PC-9 (cell line): ENCODE results near the gene CALR3. TPM values are rescaled to one million over a fixed set of nuclear protein-coding genes. Genes with fewer than 3 reads are reported as not detected.

Experiments used
- BruUV-seq: library from RNA; stranded (reverse); fragments of 400-500 nt; replicated peaks from 2 replicates; lab custom pipeline; 2021; lab: Mats Ljungman, UMichigan
- CTCF ChIA-PET: fragments of 300-600 bp; sonication (Branson Sonifier 250); formaldehyde crosslinking; loops from one replicate; lab custom pipeline; 2022; ENCODE audit warnings: antibody characterized with exemption; lab: Charles Lee
- POLR2A ChIA-PET: fragments of 300-600 bp; sonication (Branson Sonifier 250); formaldehyde crosslinking; loops from one replicate; lab custom pipeline; 2022; ENCODE audit warnings: antibody characterized with exemption; ENCODE audit not compliant: unreplicated experiment; lab: Charles Lee
- DNase-seq, 2 experiments: peaks; one replicate each; pipeline versions ENCODE4 v3.0.0 to v3.0.0-alpha.2; 2015 to 2022; ENCODE audit warnings: mixed read lengths in 1 of 2
- H2AFZ ChIP-seq: fragments of 200-600 bp; sonication (generic); 2 replicates; pipeline ENCODE4 v1.8.1; 2017; ENCODE audit warnings: antibody characterized with exemption
- H3F3A ChIP-seq: fragments of 200-600 bp; sonication (generic); 2 replicates; pipeline ENCODE4 v1.8.1; 2017; ENCODE audit warnings: antibody characterized with exemption, mild to moderate bottlenecking, low read depth; ENCODE audit not compliant: insufficient read depth
- H3K27ac ChIP-seq: fragments of 200-600 bp; sonication (generic); 2 replicates; pipeline ENCODE4 v1.6.1; 2016; ENCODE audit warnings: mixed run types
- H3K27me3 ChIP-seq: fragments of 200-600 bp; sonication (generic); 2 replicates; pipeline ENCODE4 v1.6.1; 2016; ENCODE audit warnings: low read depth, mixed run types; ENCODE audit not compliant: insufficient read depth
- H3K36me3 ChIP-seq: fragments of 200-600 bp; sonication (generic); 2 replicates; pipeline ENCODE4 v1.6.1; 2016; ENCODE audit warnings: low read depth, mixed run types
- H3K4me1 ChIP-seq: fragments of 200-600 bp; sonication (generic); replicated peaks from 2 replicates; pipeline ENCODE4 v1.6.1; 2016; ENCODE audit warnings: mixed run types; ENCODE audit not compliant: insufficient read depth
- H3K4me2 ChIP-seq: fragments of 200-600 bp; sonication (generic); 2 replicates; pipeline ENCODE4 v1.6.1; 2017; ENCODE audit warnings: mixed run types
- H3K4me3 ChIP-seq: fragments of 200-600 bp; sonication (generic); 2 replicates; pipeline ENCODE4 v1.6.1; 2016; ENCODE audit warnings: mixed run types
- H3K79me2 ChIP-seq: fragments of 200-600 bp; sonication (generic); 2 replicates; pipeline ENCODE4 v1.6.1; 2017; ENCODE audit warnings: low read depth, mixed run types
- H3K9me2 ChIP-seq: fragments of 200-600 bp; sonication (generic); 2 replicates; pipeline ENCODE4 v1.8.1; 2017; ENCODE audit warnings: mild to moderate bottlenecking; ENCODE audit not compliant: insufficient read depth
- H3K9me3 ChIP-seq: fragments of 200-600 bp; sonication (generic); 2 replicates; pipeline ENCODE4 v1.8.1; 2016; ENCODE audit warnings: low read depth; ENCODE audit not compliant: insufficient read depth
- H4K20me1 ChIP-seq: fragments of 200-600 bp; sonication (generic); 2 replicates; pipeline ENCODE4 v1.8.1; 2017; ENCODE audit not compliant: insufficient read depth
- EZH2 ChIP-seq: fragments of 200-600 bp; sonication (generic); IDR thresholded peaks from 2 replicates; pipeline ENCODE4 v1.8.0; 2017; ENCODE audit warnings: antibody characterized with exemption, low read depth
- intact Hi-C: fragments of 100-400 bp; cut with micrococcal nuclease; formaldehyde crosslinking; loops from one replicate; pipeline ENCODE4 v1.10.0; 2022; ENCODE audit not compliant: unreplicated experiment
- total RNA-seq: library from RNA; stranded (reverse); gene quantifications from 2 replicates; pipeline ENCODE4 v1.2.3, GENCODE V29; 2021
- TF ChIP-seq, protein P1 (sequence below): fragments of 200-600 bp; sonication (generic); conservative IDR thresholded peaks from 2 replicates; pipeline ENCODE4 v1.6.1; 2017; ENCODE audit warnings: mixed run types, antibody characterized with exemption, mild to moderate bottlenecking, moderate library complexity

The CALR3 gene
- total RNA-seq, 1 experiment from 2014 or later = not detected

DNA sequence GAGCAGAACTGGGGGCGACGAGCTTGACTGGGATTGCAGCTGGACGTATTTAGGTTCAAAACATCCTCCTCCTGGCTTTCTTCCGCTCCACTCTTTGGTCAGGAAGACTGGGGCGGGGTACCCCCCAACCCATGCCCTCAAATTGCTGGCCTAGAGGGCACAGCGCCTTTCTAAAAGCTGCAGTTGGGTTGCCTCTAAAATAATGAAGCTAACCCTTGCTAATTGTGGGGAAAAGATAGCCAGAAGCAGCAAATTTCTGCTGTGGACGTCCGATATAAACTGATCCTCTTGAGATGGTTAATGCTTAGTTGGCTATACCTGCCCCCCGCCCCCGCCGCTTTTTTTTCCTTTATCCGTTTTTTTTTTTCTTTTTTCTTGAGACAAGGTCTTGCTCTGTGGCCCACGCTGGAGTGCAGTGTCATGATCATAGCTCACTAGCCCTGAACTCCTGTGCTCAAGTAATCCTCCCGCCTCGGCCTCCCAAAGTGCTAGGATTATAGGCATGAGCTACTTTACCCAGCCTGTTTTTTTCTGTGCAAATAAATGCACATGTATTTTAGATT lies 47.0 kb upstream of the CALR3 start:
- TF ChIP-seq, protein P1, sequence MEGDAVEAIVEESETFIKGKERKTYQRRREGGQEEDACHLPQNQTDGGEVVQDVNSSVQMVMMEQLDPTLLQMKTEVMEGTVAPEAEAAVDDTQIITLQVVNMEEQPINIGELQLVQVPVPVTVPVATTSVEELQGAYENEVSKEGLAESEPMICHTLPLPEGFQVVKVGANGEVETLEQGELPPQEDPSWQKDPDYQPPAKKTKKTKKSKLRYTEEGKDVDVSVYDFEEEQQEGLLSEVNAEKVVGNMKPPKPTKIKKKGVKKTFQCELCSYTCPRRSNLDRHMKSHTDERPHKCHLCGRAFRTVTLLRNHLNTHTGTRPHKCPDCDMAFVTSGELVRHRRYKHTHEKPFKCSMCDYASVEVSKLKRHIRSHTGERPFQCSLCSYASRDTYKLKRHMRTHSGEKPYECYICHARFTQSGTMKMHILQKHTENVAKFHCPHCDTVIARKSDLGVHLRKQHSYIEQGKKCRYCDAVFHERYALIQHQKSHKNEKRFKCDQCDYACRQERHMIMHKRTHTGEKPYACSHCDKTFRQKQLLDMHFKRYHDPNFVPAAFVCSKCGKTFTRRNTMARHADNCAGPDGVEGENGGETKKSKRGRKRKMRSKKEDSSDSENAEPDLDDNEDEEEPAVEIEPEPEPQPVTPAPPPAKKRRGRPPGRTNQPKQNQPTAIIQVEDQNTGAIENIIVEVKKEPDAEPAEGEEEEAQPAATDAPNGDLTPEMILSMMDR = no peak
- TF ChIP-seq EZH2 = no peak
- no peaks in the 10 kb centered on the region for H3K27me3 ChIP-seq
- ChIA-PET POLR2A (interaction anchor here (0.7 kb wide), 1 partner anchor 27 kb away, joined by 3 read pairs; no protein-coding TSS in a partner anchor), CTCF (interaction anchor here (0.5 to 0.6 kb wide), 2 partner anchors 142 to 171 kb away, joined by 3 to 8 read pairs; no protein-coding TSS in a partner anchor)
- H2AFZ ChIP-seq = peak overlapping the region; percentile 89
- H3K9me2 ChIP-seq = no peaks in the 10 kb centered on the region
- peak overlapping the region; percentile 40 for H3K27ac ChIP-seq
- intact Hi-C loops = no loop called here
- DNase-seq = no peak
- H3K36me3 ChIP-seq = 0 out of 2 replicates have a peak, but pooled peaks cover 14% of the 10 kb centered on the region
- H3F3A ChIP-seq = peaks cover 22% of the 10 kb centered on the region
- peak overlapping the region; percentile 95 for H3K4me3 ChIP-seq
- no peaks in the 10 kb centered on the region for H3K9me3 ChIP-seq
- H3K79me2 ChIP-seq = peaks cover 65% of the 10 kb centered on the region
- peaks cover 38% of the 10 kb centered on the region for H4K20me1 ChIP-seq
- BruUV-seq = TSS peak; percentile 60
- H3K4me2 ChIP-seq = peak overlapping the region; percentile 88
- H3K4me1 ChIP-seq = peaks cover 17% of the 10 kb centered on the region

DNA sequence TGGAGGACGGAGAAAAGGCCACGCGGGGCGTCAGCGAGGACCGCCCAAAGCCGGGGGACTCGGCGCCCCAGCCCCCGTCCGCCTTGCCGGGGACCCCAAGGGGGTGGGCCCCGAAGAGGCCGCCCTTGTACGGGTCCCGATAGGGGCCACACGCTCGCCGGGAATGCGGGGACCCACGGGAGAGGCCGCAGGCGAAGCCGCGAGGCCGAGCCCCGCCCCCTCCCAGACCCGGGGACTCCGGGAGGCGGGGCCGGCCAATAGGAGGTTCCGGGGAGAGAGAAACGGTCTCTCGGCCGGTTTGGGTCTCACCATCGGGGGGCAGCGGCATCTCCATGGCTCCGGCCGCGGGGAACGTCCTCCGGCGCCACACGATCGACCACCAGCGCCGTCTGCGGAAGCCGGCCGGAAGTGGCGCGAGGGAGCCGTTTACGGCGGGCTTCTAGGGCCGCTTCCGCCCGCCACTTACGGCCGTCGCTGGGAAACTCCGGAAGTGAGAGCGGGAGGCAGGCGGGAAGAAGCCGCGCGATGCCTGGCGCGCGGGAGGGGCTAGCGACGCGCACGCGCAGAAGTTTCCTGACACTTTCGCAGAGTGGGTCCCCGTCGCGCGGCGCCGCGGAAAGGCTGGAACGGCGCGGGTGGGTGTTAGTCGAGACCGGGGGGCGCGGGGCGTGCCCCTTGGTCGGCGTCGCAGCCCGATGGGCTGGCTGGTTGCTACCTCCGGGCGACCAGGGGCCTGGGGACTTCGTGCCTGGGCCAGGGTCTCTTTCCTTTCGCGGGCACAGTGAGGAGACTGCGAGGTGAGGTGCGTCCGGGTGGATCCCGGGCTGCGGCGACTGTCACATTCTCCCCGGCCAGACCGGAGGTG lies 46.3 kb upstream of the CALR3 start, which contains the start of gene CHERP:
CHERP (minus strand) TSS at position 393 of the 865 bp plus-strand sequence; CDS start at position 334, 59 bp downstream.
- intact Hi-C loops = no loop called here
- no peak for TF ChIP-seq EZH2
- TF ChIP-seq, protein P1 = no peak; the same call in 1 of the 2 replicates
- no TSS peak for BruUV-seq
- DNase-seq = peak; percentile 84 to 90
- Histone ChIP-seq H3K9me2 (no peaks in the 10 kb centered on the region), H2AFZ (peak within 1 kb of the TSS; percentile 89), H3K4me3 (peak within 1 kb of the TSS; percentile 95), H3K27me3 (no peaks in the 10 kb centered on the region), H3K27ac (peak within 1 kb of the TSS; percentile 40), H3K4me1 (peaks cover 17% of the 10 kb centered on the region), H3K4me2 (peak within 1 kb of the TSS; percentile 98), H3K9me3 (no peaks in the 10 kb centered on the region), H4K20me1 (peaks cover 45% of the 10 kb centered on the region), H3K36me3 (peaks cover 19% of the 10 kb centered on the region; the same call in 1 of the 2 replicates), H3K79me2 (peaks cover 73% of the 10 kb centered on the region), H3F3A (peaks cover 15% of the 10 kb centered on the region)
- POLR2A ChIA-PET = no interaction called here
- CTCF ChIA-PET = no interaction called here

DNA sequence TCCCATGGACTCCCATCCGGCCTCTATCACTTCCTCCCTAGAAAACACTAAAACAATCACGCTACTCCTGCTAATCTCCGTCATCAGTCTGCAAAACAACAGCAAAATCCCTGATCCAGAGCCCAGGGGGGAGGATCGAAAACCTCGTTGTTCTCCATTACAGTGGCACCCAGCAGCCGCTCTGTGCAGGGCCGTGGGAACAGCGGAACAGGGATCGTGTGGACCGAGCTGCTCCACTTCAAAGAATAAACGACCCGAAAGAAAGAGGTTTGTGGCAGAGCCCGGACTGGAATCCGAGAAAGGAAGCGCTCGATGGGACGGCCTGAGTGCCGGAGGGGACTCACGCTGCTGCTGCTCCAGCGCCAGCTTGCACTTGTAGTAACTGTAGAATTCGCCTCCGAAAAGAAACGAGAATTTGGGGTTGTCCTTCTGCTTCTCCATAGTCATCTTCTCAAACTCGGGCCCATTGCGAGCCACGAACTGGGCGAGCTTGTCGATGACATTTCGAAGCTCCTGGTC lies 45.6 kb upstream of the CALR3 start:
- H3K79me2 ChIP-seq = peaks cover 79% of the 10 kb centered on the region
- no peak for DNase-seq
- BruUV-seq = TSS peak; percentile 74
- peak overlapping the region; percentile 13; the same call in 1 of the 2 replicates for H3K27ac ChIP-seq
- peaks cover 52% of the 10 kb centered on the region for H4K20me1 ChIP-seq
- TF ChIP-seq EZH2 = no peak
- TF ChIP-seq, protein P1 = no peak
- peak overlapping the region; percentile 95 for H3K4me3 ChIP-seq
- H3K4me2 ChIP-seq = peak overlapping the region; percentile 98
- no peaks in the 10 kb centered on the region for H3K9me3 ChIP-seq
- H2AFZ ChIP-seq = peak overlapping the region; percentile 69
- H3K27me3 ChIP-seq = no peaks in the 10 kb centered on the region
- CTCF ChIA-PET = no interaction called here
- H3K4me1 ChIP-seq = peaks cover 17% of the 10 kb centered on the region
- H3K9me2 ChIP-seq = no peaks in the 10 kb centered on the region
- POLR2A ChIA-PET = interaction anchor here (0.5 kb wide), 1 partner anchor 9 kb away, joined by 7 read pairs; no protein-coding TSS in a partner anchor
- peaks cover 14% of the 10 kb centered on the region for H3F3A ChIP-seq
- intact Hi-C loops = no loop called here
- H3K36me3 ChIP-seq = peaks cover 20% of the 10 kb centered on the region
